ENCODE measurements around the gene EIF4G3.

DNA sequence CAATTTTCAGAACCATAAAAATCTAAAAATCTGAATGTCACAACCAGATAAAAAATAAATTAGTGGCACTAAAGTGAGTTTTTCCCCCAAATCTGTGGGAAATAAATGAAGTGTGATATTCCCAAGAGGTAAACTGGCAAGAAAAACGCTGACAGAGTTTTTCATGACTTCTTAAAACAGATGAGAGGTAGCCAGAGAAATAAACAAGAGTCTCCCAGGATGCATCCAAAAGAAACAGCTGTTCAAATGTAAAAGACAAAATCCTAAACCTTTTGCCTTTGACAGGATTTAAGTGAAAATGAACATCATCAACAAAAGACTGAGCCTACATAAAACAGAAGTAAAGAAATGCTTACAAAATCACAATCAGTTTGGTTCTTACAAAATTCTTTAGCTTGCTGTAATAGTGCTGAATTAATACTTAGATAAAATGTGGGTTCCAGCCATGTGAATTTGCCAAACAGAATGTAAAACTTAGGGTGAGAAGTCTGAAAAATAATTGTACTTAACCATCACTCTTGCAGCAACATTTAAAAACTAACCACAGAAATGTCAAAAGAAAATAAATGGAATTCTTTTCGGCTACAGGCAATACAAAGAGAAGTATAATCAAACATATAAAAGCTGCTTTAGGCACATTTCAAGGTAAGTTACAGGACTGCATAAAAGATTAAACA, 133.6 kb downstream of the EIF4G3 start:
- TF ChIP-seq, protein P1, sequence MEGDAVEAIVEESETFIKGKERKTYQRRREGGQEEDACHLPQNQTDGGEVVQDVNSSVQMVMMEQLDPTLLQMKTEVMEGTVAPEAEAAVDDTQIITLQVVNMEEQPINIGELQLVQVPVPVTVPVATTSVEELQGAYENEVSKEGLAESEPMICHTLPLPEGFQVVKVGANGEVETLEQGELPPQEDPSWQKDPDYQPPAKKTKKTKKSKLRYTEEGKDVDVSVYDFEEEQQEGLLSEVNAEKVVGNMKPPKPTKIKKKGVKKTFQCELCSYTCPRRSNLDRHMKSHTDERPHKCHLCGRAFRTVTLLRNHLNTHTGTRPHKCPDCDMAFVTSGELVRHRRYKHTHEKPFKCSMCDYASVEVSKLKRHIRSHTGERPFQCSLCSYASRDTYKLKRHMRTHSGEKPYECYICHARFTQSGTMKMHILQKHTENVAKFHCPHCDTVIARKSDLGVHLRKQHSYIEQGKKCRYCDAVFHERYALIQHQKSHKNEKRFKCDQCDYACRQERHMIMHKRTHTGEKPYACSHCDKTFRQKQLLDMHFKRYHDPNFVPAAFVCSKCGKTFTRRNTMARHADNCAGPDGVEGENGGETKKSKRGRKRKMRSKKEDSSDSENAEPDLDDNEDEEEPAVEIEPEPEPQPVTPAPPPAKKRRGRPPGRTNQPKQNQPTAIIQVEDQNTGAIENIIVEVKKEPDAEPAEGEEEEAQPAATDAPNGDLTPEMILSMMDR (IDR thresholded peaks at IDR 0.05; ENCODE audit: low read depth, low read length, poor library complexity, severe bottlenecking) = no peak
- no peak for TF ChIP-seq EZH2phosphoT487 (IDR thresholded peaks at IDR 0.05; ENCODE audit: borderline replicate concordance, low read length)
